ENCODE measurements around the gene THADA.

The THADA gene

GRCh38 chr2:43430489-43430888 lies 165.3 kb downstream of the THADA start:
- no peak for DNase-seq

- no peak for DNase-seq
Measured at GRCh38 chr2:43429369-43429768, 166.5 kb downstream of the THADA start.

DNA sequence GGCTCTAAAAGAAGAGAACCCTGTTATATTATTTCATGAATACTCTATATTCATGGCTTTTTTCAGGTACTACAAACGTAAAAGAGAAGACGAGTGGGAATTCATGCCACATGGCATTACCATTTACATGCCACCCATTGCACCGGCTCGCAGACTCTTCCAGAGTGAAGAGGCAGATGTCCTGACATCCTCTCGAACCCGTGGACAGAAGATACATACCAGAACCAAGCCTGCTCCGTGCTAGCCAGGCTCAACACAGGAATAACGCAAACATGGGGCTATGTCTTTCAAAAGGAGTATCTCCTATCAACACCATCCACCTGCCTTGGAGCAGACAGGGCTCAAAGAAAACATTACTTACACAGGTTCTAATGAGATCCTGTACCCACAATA lies 168.8 kb downstream of the THADA start:
- DNase-seq = no peak

- DNase-seq = peak; percentile 56
Measured at GRCh38 chr2:43426305-43427031, 169.4 kb downstream of the THADA start.

DNA sequence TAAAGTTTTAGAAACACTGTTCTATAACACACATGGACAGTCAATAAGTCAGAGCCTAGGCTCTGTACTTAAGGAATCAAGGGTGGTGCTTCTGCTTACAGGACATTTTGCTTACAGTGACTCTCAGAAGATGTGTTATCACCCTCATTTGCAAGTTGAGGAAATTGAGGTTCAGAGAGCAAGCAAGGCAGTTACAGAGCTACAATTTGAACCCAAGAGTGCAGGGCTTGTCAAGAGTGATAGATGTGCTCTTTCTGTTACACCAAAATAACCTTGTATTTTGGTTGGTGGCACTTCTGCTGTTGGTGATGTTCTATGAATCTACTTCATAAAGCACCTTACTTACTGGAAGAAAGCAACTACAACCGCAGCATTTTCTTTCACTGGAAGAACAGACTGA lies 170.2 kb downstream of the THADA start:
- DNase-seq = no peak

GRCh38 chr2:43424262-43425207 lies 171.3 kb downstream of the THADA start:
- DNase-seq = no peak

DNA sequence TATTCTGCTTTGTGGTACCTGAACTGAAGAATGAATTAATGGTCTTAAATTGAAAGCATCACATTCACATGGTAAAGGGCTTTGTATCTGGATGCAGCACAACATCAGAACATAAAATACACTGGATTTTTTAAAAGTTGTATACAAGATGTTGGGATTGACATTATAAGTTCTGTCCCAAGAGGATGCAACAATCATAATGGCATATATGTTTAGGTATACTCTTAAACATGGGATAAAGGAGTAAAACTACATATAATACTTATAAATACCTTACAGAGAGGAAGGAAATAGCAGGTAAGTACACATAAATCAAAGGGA lies 171.9 kb downstream of the THADA start:
- no peak for DNase-seq

- DNase-seq = no peak
Measured at GRCh38 chr2:43421194-43421593, 174.6 kb downstream of the THADA start.

GRCh38 chr2:43420389-43420801 lies 175.4 kb downstream of the THADA start:
- DNase-seq = no peak

- DNase-seq = no peak
Measured at GRCh38 chr2:43419876-43420275, 176.0 kb downstream of the THADA start.

DNA sequence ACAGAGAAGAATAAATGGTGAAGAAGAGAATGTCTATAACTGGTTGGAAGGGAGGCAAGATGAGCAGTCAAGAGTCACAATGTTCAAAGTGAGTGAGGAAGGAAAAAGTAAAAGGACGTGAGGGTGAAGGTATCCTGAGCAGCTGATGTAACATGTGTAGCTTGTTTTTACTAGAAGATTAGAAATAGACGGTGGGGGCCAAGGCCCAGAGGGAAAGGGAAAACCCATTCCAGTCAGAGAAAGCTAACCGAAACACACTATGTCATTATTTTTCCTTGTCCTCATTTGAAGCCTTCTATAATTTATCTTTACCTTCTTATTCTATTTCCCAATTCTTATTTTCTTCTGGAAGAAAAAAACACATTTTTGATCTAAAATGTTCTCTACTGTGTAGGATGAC lies 176.6 kb downstream of the THADA start:
- no peak for DNase-seq

DNA sequence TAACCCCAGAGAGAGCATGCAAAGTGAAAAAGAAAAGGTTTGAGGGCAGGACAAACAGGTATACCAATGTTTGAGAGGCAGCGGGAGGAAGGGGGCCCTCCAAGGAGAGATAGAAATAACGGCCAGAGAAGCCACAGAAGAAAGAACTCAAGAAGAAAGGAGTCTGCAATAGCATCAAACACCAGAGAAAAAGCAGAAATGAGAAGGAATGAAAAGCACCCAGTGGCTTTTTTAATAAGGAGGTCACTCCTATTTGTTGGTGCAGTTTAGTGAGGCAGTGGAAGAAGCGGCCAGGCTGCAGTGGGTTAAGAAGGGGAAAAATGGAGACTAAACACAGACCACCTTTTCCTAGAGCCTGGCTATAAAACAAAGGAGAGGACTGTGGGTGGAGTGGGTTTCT lies 177.2 kb downstream of the THADA start:
- DNase-seq = no peak

DNA sequence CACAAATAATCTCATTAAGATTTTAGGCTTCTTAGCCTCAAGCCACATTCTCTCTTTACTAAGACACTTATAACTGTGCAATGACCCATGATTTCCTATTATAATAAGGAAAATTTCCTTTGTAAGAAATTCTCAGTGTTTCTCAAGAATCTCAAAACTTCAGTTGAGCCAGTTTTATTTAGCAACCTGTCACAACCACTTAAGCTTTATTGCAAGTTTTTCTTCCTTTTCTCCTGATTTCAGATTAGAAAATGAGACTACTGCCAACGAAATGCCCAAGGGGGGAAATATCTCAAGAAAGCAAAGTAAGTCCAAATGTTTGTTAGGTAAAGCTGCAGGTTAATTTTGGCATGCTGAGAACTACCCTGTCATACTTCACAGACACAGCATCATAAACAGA lies 178.5 kb downstream of the THADA start:
- DNase-seq = no peak

- DNase-seq = no peak
Measured at GRCh38 chr2:43415592-43415991, 180.2 kb downstream of the THADA start.

GRCh38 chr2:43414586-43415135 lies 181.2 kb downstream of the THADA start:
- DNase-seq = no peak

GRCh38 chr2:43414033-43414432 lies 181.8 kb downstream of the THADA start:
- DNase-seq = no peak

DNA sequence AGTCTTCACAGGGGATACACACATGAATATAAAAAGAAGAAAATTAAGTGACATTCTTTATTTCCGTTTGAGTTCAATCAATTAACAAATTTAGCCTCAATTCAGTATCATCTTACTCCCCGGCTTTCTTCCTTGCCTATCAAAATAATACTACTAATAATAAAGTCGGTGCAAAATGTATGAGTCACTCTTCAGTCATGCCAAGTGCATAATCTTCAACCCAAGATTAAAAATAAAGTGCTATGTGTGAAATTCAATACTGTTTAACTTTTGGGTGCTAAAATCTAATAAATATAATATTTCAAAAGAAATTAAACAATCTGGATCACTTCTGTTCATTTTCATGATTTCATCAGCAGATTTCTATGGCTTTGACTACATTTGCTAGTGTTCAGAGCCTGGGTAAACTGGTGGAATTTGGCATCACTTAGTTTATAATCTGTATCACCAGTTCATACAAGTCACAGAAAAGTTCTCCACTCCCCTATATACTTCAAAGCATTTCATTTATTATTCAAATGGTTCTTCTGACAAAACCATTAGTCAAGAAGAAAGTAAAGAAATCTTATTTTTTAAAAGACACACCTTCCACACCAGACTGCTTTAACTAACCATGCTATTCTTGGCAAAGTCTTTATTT lies 183.6 kb downstream of the THADA start:
- no peak for DNase-seq

DNA sequence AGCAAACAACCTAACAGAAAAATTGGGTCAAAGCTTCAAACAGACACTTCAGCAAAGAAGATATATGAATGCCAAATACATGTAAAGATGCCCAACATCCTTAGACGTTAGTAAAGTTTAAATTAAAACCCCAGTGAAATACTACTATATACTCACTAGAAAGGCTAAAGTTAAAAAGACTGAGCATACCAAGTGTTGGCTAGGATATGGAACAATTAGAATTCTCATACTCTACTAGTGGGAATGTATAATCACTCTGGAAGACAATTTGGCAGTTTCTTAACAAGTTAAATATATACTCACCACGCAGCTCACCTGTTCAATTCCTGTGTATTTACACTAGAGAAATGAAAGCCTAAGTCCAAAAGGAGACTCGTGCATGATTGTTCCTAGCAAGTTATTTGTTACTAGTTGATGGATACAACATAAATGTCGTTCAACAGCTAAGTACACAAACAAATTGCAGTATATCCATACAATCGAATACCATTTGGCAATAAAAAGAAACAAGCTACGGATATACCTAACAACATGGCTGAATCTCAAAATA lies 185.7 kb downstream of the THADA start:
- no peak for DNase-seq

- DNase-seq = no peak
Measured at GRCh38 chr2:43408407-43409160, 187.3 kb downstream of the THADA start.

DNA sequence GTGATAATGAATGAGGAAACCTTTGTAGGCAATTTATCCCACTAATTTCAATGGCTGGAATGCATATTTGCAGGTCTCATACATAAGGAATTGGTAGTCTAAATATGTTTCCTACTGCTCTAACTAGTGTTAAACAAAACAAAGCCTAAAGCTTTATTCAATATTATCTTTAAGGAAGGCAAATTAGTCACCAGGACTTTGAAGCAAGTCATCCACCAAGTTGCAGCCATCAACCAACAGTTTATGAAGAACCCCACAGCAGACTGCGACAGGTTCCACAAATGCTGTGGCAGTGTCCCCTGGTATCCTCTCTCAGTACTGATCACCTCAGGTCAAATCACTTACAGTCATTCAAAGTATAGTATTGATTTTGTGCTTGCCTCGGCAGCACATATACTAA lies 187.9 kb downstream of the THADA start:
- no peak for DNase-seq

- no peak for DNase-seq
Measured at GRCh38 chr2:43406651-43407279, 189.1 kb downstream of the THADA start.

GRCh38 chr2:43405829-43406228 lies 190.0 kb downstream of the THADA start:
- no peak for DNase-seq
